PFSK-1 (cell line): ENCODE results near the gene BCAS3.

Experiments
- POLR2AphosphoS5 ChIP-seq: IDR thresholded peaks from 2 replicates; pipeline ENCODE4 v1.6.1; 2012; ENCODE audit warnings: low read depth, mild to moderate bottlenecking, control low read depth, low read length, moderate library complexity
- REST ChIP-seq, 2 experiments: IDR thresholded peaks; 2 replicates each; pipeline versions ENCODE4 v1.6.1 to v1.8.0; 2011 to 2012; ENCODE audit warnings: low read depth in 2 of 2, low read length in 2 of 2, control low read depth in 1 of 2, inconsistent platforms in 1 of 2, mild to moderate bottlenecking in 1 of 2, moderate library complexity in 1 of 2; ENCODE audit not compliant: insufficient read depth in 1 of 2
- SIN3A ChIP-seq: IDR thresholded peaks from 2 replicates; pipeline ENCODE4 v1.6.1; 2012; ENCODE audit warnings: mild to moderate bottlenecking, low read length, moderate library complexity, borderline replicate concordance; ENCODE audit not compliant: insufficient read depth
- TAF1 ChIP-seq: IDR thresholded peaks from 2 replicates; pipeline ENCODE4 v1.6.1; 2012; ENCODE audit warnings: low read length, control low read depth, borderline replicate concordance; ENCODE audit not compliant: insufficient read depth

GRCh38 chr17:61118871-61119270 lies 441.2 kb downstream of the BCAS3 start:
- TF ChIP-seq REST (IDR thresholded peaks at IDR 0.05; ENCODE audit: insufficient read depth in 1 of 2, low read depth in 2 of 2, low read length in 2 of 2) (no peak), POLR2AphosphoS5 (no peak), SIN3A (no peak), TAF1 (no peak)
